Liver (tissue), 9 donors: ENCODE data around the gene ASIC3. TPM values are rescaled to one million over a fixed set of nuclear protein-coding genes. Genes with fewer than 3 reads are reported as not detected.

ENCODE experiments used
- DNase-seq: peaks from one replicate; pipeline ENCODE4 v3.0.0-alpha.2; 2017; ENCODE audit warnings: low spot score
- H3K27ac ChIP-seq, 2 donors: one replicate each; pipeline ENCODE4 v1.7.0; 2013; ENCODE audit warnings: inconsistent platforms in 2 of 2, low read length in 2 of 2, control low read depth in 1 of 2, low read depth in 1 of 2, mild to moderate bottlenecking in 1 of 2
- H3K27me3 ChIP-seq, 4 donors: one replicate each; pipeline versions ENCODE4 v1.6.1 to v1.7.0; 2013; ENCODE audit warnings: low read length in 3 of 4, inconsistent platforms in 1 of 4, mild to moderate bottlenecking in 1 of 4, moderate library complexity in 1 of 4; ENCODE audit not compliant: control insufficient read depth in 4 of 4, insufficient read depth in 4 of 4
- H3K36me3 ChIP-seq, 4 donors: one replicate each; pipeline versions ENCODE4 v1.6.1 to v1.7.0; 2013; ENCODE audit warnings: low read length in 3 of 4, mild to moderate bottlenecking in 3 of 4, low read depth in 1 of 4, moderate library complexity in 1 of 4; ENCODE audit not compliant: control insufficient read depth in 4 of 4, insufficient read depth in 3 of 4
- H3K4me1 ChIP-seq, 4 donors: one replicate each; pipeline versions ENCODE4 v1.6.1 to v1.7.0; 2013; ENCODE audit warnings: low read length in 3 of 4, mild to moderate bottlenecking in 3 of 4, moderate library complexity in 1 of 4; ENCODE audit not compliant: control insufficient read depth in 4 of 4, insufficient read depth in 4 of 4
- H3K4me3 ChIP-seq, 3 donors: one replicate each; pipeline versions ENCODE4 v1.6.1 to v1.7.0; 2013; ENCODE audit warnings: low read length in 3 of 3, control low read depth in 1 of 3, low read depth in 1 of 3, mild to moderate bottlenecking in 1 of 3
- H3K9ac ChIP-seq, 2 donors: one replicate each; pipeline ENCODE4 v1.7.0; 2013; ENCODE audit warnings: low read length in 2 of 2, mild to moderate bottlenecking in 2 of 2, moderate library complexity in 2 of 2, control low read depth in 1 of 2, low read depth in 1 of 2
- H3K9me3 ChIP-seq, 4 donors: one replicate each; pipeline versions ENCODE4 v1.6.1 to v1.7.0; 2013; ENCODE audit warnings: low read length in 3 of 4; ENCODE audit not compliant: control insufficient read depth in 4 of 4
- MAX ChIP-seq: IDR thresholded peaks from 2 replicates; pipeline ENCODE4 v1.6.1; 2016; ENCODE audit warnings: antibody characterized with exemption
- NR2F2 ChIP-seq: IDR thresholded peaks from 2 replicates; pipeline ENCODE4 v1.6.1; 2016; ENCODE audit warnings: antibody characterized with exemption
- RAD21 ChIP-seq, 2 donors: IDR thresholded peaks; 2 replicates each; pipeline ENCODE4 v1.6.1; 2016; ENCODE audit warnings: antibody characterized with exemption in 2 of 2, mild to moderate bottlenecking in 2 of 2
- REST ChIP-seq: IDR thresholded peaks from 2 replicates; pipeline ENCODE4 v1.6.1; 2016; ENCODE audit warnings: antibody characterized with exemption, mild to moderate bottlenecking
- RXRA ChIP-seq, 2 donors: IDR thresholded peaks; 2 replicates each; pipeline ENCODE4 v1.6.1; 2017 to 2018; ENCODE audit warnings: antibody characterized with exemption in 2 of 2, mild to moderate bottlenecking in 1 of 2
- SP1 ChIP-seq: IDR thresholded peaks from 2 replicates; pipeline ENCODE4 v1.6.1; 2018; ENCODE audit warnings: antibody characterized with exemption, mild to moderate bottlenecking
- TAF1 ChIP-seq: conservative IDR thresholded peaks from 2 replicates; pipeline ENCODE4 v1.6.1; 2016; ENCODE audit warnings: antibody characterized with exemption, mild to moderate bottlenecking
- ZBTB33 ChIP-seq: IDR thresholded peaks from 2 replicates; pipeline ENCODE4 v1.6.1; 2016; ENCODE audit warnings: antibody characterized with exemption
- WGBS: extraction: QIAGEN DNeasy Blood & Tissue Kit; methylation state at CpG from one replicate; pipeline ENCODE4 v1.1.7; 2013; 5-methylcytosine and 5-hydroxymethylcytosine counted together
- polyA plus RNA-seq, 2 donors: library from polyadenylated mRNA; stranded (reverse) in 1 of 2; unstranded in 1 of 2; fragments of 200-250 nt in 1 of 2; fragments of >200 nt in 1 of 2; fragmentation: Nextera tagmentation in 1 of 2; extraction: Ambion mirVana in 1 of 2; gene quantifications; one replicate each; pipeline versions ENCODE4 v1.2.1 to v1.2.3, GENCODE V29; 2013 to 2015
- total RNA-seq, 2 donors: library from RNA; depleted of rRNA; stranded (reverse); fragments of >200 nt; gene quantifications; one replicate each; pipeline ENCODE4 v1.2.3, GENCODE V29; 2014
- donor health status: healthy.
- donor health status: healthy.
- donor health status: healthy.
- donor health status: healthy.
- donor health status: healthy.

Gene ASIC3
- total and polyA plus RNA-seq, 4 donors = 0.05 to 1.0 (median 0.39) TPM

- TF ChIP-seq REST (no peak), TAF1 (no peak), SP1 (no peak)
Observed at GRCh38 chr7:151006590-151007300, 41.6 kb upstream of the ASIC3 start (continued).

- Histone ChIP-seq H3K9ac (no peak overlapping the region), H3K4me1 (peaks cover 2 to 22% (median 7%) of the 10 kb centered on the region in 4 donors), H3K4me3 (no peak overlapping the region), H3K36me3 (no peaks in the 10 kb centered on the region), H3K9me3 (no peaks in the 10 kb centered on the region), H3K27ac (peak overlapping the region; percentile 28 to 66), H3K27me3 (peaks cover 0 to 4% (median 0%) of the 10 kb centered on the region in 4 donors)
- DNase-seq = no peak
- TF ChIP-seq ZBTB33 = no peak
- peak; percentile 88 for TF ChIP-seq NR2F2
- TF ChIP-seq RXRA (IDR thresholded peaks at IDR 0.05) = peak in 1 of 2 donors; percentile 35
- 64% methylated on average over 7 of the region's 7 CpGs for WGBS
Observed at GRCh38 chr7:151007469-151007898, 40.8 kb upstream of the ASIC3 start.

- Histone ChIP-seq H3K36me3 (no peaks in the 10 kb centered on the region), H3K4me1 (peaks cover 2 to 26% (median 8%) of the 10 kb centered on the region in 4 donors), H3K27ac (peak overlapping the region; percentile 28 to 66), H3K9me3 (no peaks in the 10 kb centered on the region), H3K27me3 (peaks cover 0 to 4% (median 0%) of the 10 kb centered on the region in 4 donors), H3K9ac (no peak overlapping the region), H3K4me3 (peak overlapping the region in 1 of 3 donors; percentile 8)
- WGBS = 63% methylated on average over 11 of the region's 11 CpGs
- no peak for DNase-seq
- TF ChIP-seq SP1 = no peak
- peak; percentile 46 for TF ChIP-seq MAX
- no peak for TF ChIP-seq RAD21 (IDR thresholded peaks at IDR 0.05)
Observed at GRCh38 chr7:151008143-151008510, 40.2 kb upstream of the ASIC3 start.
